CD4-positive, alpha-beta memory T cell (primary cell): ENCODE measurements around the gene ABCC6. TPM values are rescaled to one million over a fixed set of nuclear protein-coding genes. Genes with fewer than 3 reads are reported as not detected.

Source experiments
- CTCF ChIA-PET: fragments of 350-600 bp; sonication (Branson Sonifier 250); formaldehyde crosslinking; loops from one replicate; lab custom pipeline; 2021; ENCODE audit warnings: inconsistent platforms; ENCODE audit not compliant: partially characterized antibody; lab: Charles Lee
- POLR2A ChIA-PET: fragments of 350-600 bp; sonication (Branson Sonifier 250); formaldehyde crosslinking; loops from one replicate; lab custom pipeline; 2021; ENCODE audit not compliant: partially characterized antibody; lab: Charles Lee
- DNase-seq, 5 donors: peaks; one replicate each; pipeline versions ENCODE4 v3.0.0 to v3.0.0-alpha.2; 2020 to 2022; ENCODE audit warnings: mixed read lengths in 1 of 5
- H3K27ac ChIP-seq: one replicate; pipeline ENCODE4 v1.7.0; 2013; ENCODE audit warnings: low read depth, low read length
- H3K27me3 ChIP-seq: 2 replicates; pipeline ENCODE4 v1.7.0; 2013; ENCODE audit warnings: mild to moderate bottlenecking, low read length, moderate library complexity; ENCODE audit not compliant: insufficient read depth
- H3K36me3 ChIP-seq: 2 replicates; pipeline ENCODE4 v1.7.0; 2013; ENCODE audit warnings: mild to moderate bottlenecking, low read length, moderate library complexity; ENCODE audit not compliant: insufficient read depth
- H3K4me1 ChIP-seq: 2 replicates; pipeline ENCODE4 v1.7.0; 2013; ENCODE audit warnings: mild to moderate bottlenecking, low read length, moderate library complexity; ENCODE audit not compliant: insufficient read depth
- H3K4me3 ChIP-seq, 2 donors: one replicate each; pipeline ENCODE4 v1.7.0; 2013; ENCODE audit warnings: low read length in 2 of 2, mild to moderate bottlenecking in 1 of 2
- H3K9me3 ChIP-seq, 2 donors: one replicate each; pipeline ENCODE4 v1.7.0; 2013; ENCODE audit warnings: low read length in 2 of 2, control low read depth in 1 of 2; ENCODE audit not compliant: control insufficient read depth in 1 of 2
- H3K27ac Mint-ChIP-seq, 7 donors: one replicate each; pipeline ENCODE4 v1.8.0; 2020 to 2021; ENCODE audit warnings: mixed read lengths in 7 of 7, mild to moderate bottlenecking in 6 of 7, inconsistent platforms in 3 of 7, moderate library complexity in 3 of 7
- H3K27me3 Mint-ChIP-seq, 2 donors: one replicate each; pipeline ENCODE4 v1.8.0; 2020 to 2021; ENCODE audit warnings: mixed read lengths in 2 of 2
- H3K36me3 Mint-ChIP-seq, 2 donors: one replicate each; pipeline ENCODE4 v1.8.0; 2020 to 2021; ENCODE audit warnings: mixed read lengths in 2 of 2, inconsistent platforms in 1 of 2, mild to moderate bottlenecking in 1 of 2
- H3K4me1 Mint-ChIP-seq, 4 donors: one replicate each; pipeline ENCODE4 v1.8.0; 2020 to 2021; ENCODE audit warnings: mixed read lengths in 4 of 4, mild to moderate bottlenecking in 1 of 4
- H3K4me3 Mint-ChIP-seq, 8 donors: one replicate each; pipeline ENCODE4 v1.8.0; 2020 to 2021; ENCODE audit warnings: mixed read lengths in 8 of 8, mild to moderate bottlenecking in 7 of 8, moderate library complexity in 6 of 8, inconsistent platforms in 3 of 8
- H3K9me3 Mint-ChIP-seq, 8 donors: one replicate each; pipeline ENCODE4 v1.8.0; 2020 to 2021; ENCODE audit warnings: mixed read lengths in 8 of 8, mild to moderate bottlenecking in 5 of 8, inconsistent platforms in 3 of 8, moderate library complexity in 1 of 8
- intact Hi-C: fragments of 100-400 bp; cut with micrococcal nuclease; formaldehyde crosslinking; loops from one replicate; pipeline ENCODE4 v1.15.1; 2023
- polyA plus RNA-seq, 2 donors: library from polyadenylated mRNA; unstranded; fragments of 300-500 nt; fragmentation: Illumina TruSeq; gene quantifications; one replicate each; pipeline ENCODE4 v1.2.3, GENCODE V29; 2021
- total RNA-seq, 2 experiments: library from RNA; stranded (reverse); gene quantifications; one replicate each; pipeline ENCODE4 v1.2.3, GENCODE V29; 2021

Gene ABCC6
- total and polyA plus RNA-seq, 4 experiments from 2014 or later, result 0.15 TPM; not detected in 3

GRCh38 chr16:16116841-16117240 is 106.5 kb downstream of the ABCC6 start:
- H3K9me3 ChIP-seq, result peaks cover 0 to 10% of the 10 kb centered on the region in 2 donors
- H3K36me3 ChIP-seq, result peaks cover 65% of the 10 kb centered on the region
- H3K36me3 Mint-ChIP-seq, result peaks cover 85 to 86% of the 10 kb centered on the region in 2 donors
- DNase-seq, result no peak
- no peak overlapping the region for H3K4me3 ChIP-seq
- peaks cover 0 to 19% (median 0%) of the 10 kb centered on the region in 4 donors for H3K4me1 Mint-ChIP-seq
- no peaks in the 10 kb centered on the region for H3K4me1 ChIP-seq
- no peak overlapping the region for H3K27ac Mint-ChIP-seq
- CTCF ChIA-PET, result interaction anchor here (1.1 kb wide), 1 partner anchor 286 kb away, joined by 3 read pairs; no protein-coding TSS in a partner anchor
- no peaks in the 10 kb centered on the region for H3K27me3 Mint-ChIP-seq
- no peaks in the 10 kb centered on the region for H3K27me3 ChIP-seq
- intact Hi-C loops, result no loop called here
- POLR2A ChIA-PET, result no interaction called here
- peaks cover 0 to 22% (median 13%) of the 10 kb centered on the region in 8 donors for H3K9me3 Mint-ChIP-seq
- H3K27ac ChIP-seq, result no peak overlapping the region
- H3K4me3 Mint-ChIP-seq, result no peak overlapping the region

GRCh38 chr16:16113076-16113475 is 110.2 kb downstream of the ABCC6 start:
- Histone ChIP-seq H3K27ac (no peak overlapping the region), H3K9me3 (peaks cover 0 to 4% of the 10 kb centered on the region in 2 donors), H3K27me3 (no peaks in the 10 kb centered on the region), H3K4me3 (no peak overlapping the region), H3K4me1 (no peaks in the 10 kb centered on the region), H3K36me3 (peaks cover 63% of the 10 kb centered on the region)
- H3K4me3 Mint-ChIP-seq, result no peak overlapping the region
- peak overlapping the region in 1 of 7 donors; percentile 47 for H3K27ac Mint-ChIP-seq
- no peak for DNase-seq
- peaks cover 80 to 81% of the 10 kb centered on the region in 2 donors for H3K36me3 Mint-ChIP-seq
- H3K4me1 Mint-ChIP-seq, result no peaks in the 10 kb centered on the region
- ChIA-PET POLR2A (no interaction called here), CTCF (no interaction called here)
- intact Hi-C loops, result no loop called here
- H3K9me3 Mint-ChIP-seq, result peaks cover 0 to 16% (median 11%) of the 10 kb centered on the region in 8 donors
- H3K27me3 Mint-ChIP-seq, result no peaks in the 10 kb centered on the region

- Histone ChIP-seq H3K36me3 (peaks cover 58% of the 10 kb centered on the region), H3K4me1 (no peaks in the 10 kb centered on the region), H3K27ac (no peak overlapping the region), H3K27me3 (no peaks in the 10 kb centered on the region), H3K4me3 (no peak overlapping the region), H3K9me3 (no peaks in the 10 kb centered on the region)
- CTCF ChIA-PET, result no interaction called here
- Mint-ChIP-seq H3K27me3 (no peaks in the 10 kb centered on the region), H3K9me3 (peaks cover 0 to 11% (median 7%) of the 10 kb centered on the region in 8 donors), H3K27ac (peak overlapping the region in 1 of 7 donors; percentile 57), H3K4me1 (no peaks in the 10 kb centered on the region), H3K36me3 (peaks cover 79 to 81% of the 10 kb centered on the region in 2 donors), H3K4me3 (no peak overlapping the region)
- no peak for DNase-seq
- POLR2A ChIA-PET, result no interaction called here
- intact Hi-C loops, result no loop called here
These were observed 110.7 kb downstream of the ABCC6 start for GRCh38 chr16:16112450-16113053.

- no peak for DNase-seq
- H3K27ac ChIP-seq, result no peak overlapping the region
- H3K27ac Mint-ChIP-seq, result peak overlapping the region in 1 of 7 donors; percentile 48
- peaks cover 0 to 5% (median 0%) of the 10 kb centered on the region in 8 donors for H3K9me3 Mint-ChIP-seq
- no peak overlapping the region for H3K4me3 ChIP-seq
- intact Hi-C loops, result no loop called here
- ChIA-PET POLR2A (no interaction called here), CTCF (no interaction called here)
- H3K4me1 ChIP-seq, result no peaks in the 10 kb centered on the region
- H3K4me1 Mint-ChIP-seq, result no peaks in the 10 kb centered on the region
- H3K27me3 ChIP-seq, result no peaks in the 10 kb centered on the region
- peaks cover 49% of the 10 kb centered on the region for H3K36me3 ChIP-seq
- no peaks in the 10 kb centered on the region for H3K9me3 ChIP-seq
- no peaks in the 10 kb centered on the region for H3K27me3 Mint-ChIP-seq
- no peak overlapping the region for H3K4me3 Mint-ChIP-seq
- H3K36me3 Mint-ChIP-seq, result peaks cover 75 to 77% of the 10 kb centered on the region in 2 donors
These were observed 111.7 kb downstream of the ABCC6 start for GRCh38 chr16:16111639-16112038.

- Mint-ChIP-seq H3K4me1 (no peaks in the 10 kb centered on the region), H3K36me3 (peaks cover 68 to 76% of the 10 kb centered on the region in 2 donors), H3K27me3 (no peaks in the 10 kb centered on the region), H3K27ac (peak overlapping the region in 1 of 7 donors; percentile 30), H3K9me3 (peaks cover 0 to 2% (median 0%) of the 10 kb centered on the region in 8 donors), H3K4me3 (no peak overlapping the region)
- POLR2A ChIA-PET, result no interaction called here
- H3K4me3 ChIP-seq, result no peak overlapping the region
- no peak for DNase-seq
- no peaks in the 10 kb centered on the region for H3K27me3 ChIP-seq
- CTCF ChIA-PET, result no interaction called here
- no peak overlapping the region for H3K27ac ChIP-seq
- H3K9me3 ChIP-seq, result no peaks in the 10 kb centered on the region
- peaks cover 46% of the 10 kb centered on the region for H3K36me3 ChIP-seq
- H3K4me1 ChIP-seq, result no peaks in the 10 kb centered on the region
- intact Hi-C loops, result no loop called here
These were observed 113.2 kb downstream of the ABCC6 start for GRCh38 chr16:16110111-16110490.

- H3K9me3 ChIP-seq, result no peaks in the 10 kb centered on the region
- no peaks in the 10 kb centered on the region for H3K27me3 Mint-ChIP-seq
- ChIA-PET POLR2A (no interaction called here), CTCF (no interaction called here)
- no peaks in the 10 kb centered on the region for H3K4me1 Mint-ChIP-seq
- no peaks in the 10 kb centered on the region for H3K4me1 ChIP-seq
- H3K27ac Mint-ChIP-seq, result peak overlapping the region in 2 of 7 donors; percentile 29 to 30
- H3K9me3 Mint-ChIP-seq, result peaks cover 0 to under 1% (median 0%) of the 10 kb centered on the region in 8 donors
- no peak for DNase-seq
- intact Hi-C loops, result no loop called here
- peaks cover 41% of the 10 kb centered on the region for H3K36me3 ChIP-seq
- no peak overlapping the region for H3K4me3 ChIP-seq
- peaks cover 65 to 73% of the 10 kb centered on the region in 2 donors for H3K36me3 Mint-ChIP-seq
- H3K4me3 Mint-ChIP-seq, result no peak overlapping the region
- no peak overlapping the region for H3K27ac ChIP-seq
- no peaks in the 10 kb centered on the region for H3K27me3 ChIP-seq
These were observed 113.7 kb downstream of the ABCC6 start for GRCh38 chr16:16109453-16110110.

GRCh38 chr16:16108759-16109158 is 114.5 kb downstream of the ABCC6 start:
- Histone ChIP-seq H3K27me3 (no peaks in the 10 kb centered on the region), H3K27ac (no peak overlapping the region), H3K4me3 (no peak overlapping the region), H3K36me3 (peaks cover 41% of the 10 kb centered on the region), H3K9me3 (no peaks in the 10 kb centered on the region), H3K4me1 (no peaks in the 10 kb centered on the region)
- no peaks in the 10 kb centered on the region for H3K9me3 Mint-ChIP-seq
- no peaks in the 10 kb centered on the region for H3K4me1 Mint-ChIP-seq
- ChIA-PET CTCF (interaction anchor here (0.6 kb wide), 1 partner anchor 141 kb away, joined by 3 read pairs; no protein-coding TSS in a partner anchor), POLR2A (no interaction called here)
- H3K36me3 Mint-ChIP-seq, result peaks cover 62 to 73% of the 10 kb centered on the region in 2 donors
- H3K27me3 Mint-ChIP-seq, result no peaks in the 10 kb centered on the region
- DNase-seq, result no peak
- no peak overlapping the region for H3K27ac Mint-ChIP-seq
- no peak overlapping the region for H3K4me3 Mint-ChIP-seq
- intact Hi-C loops, result no loop called here
